Embryonic facial prominence (tissue), 1 donor: ENCODE results near the gene TEX52.
A peak's percentile ranks its signal among the peaks of the same experiment; 100 is the strongest.
"Not testable (repeated sequence)": the region's sequence is repeated elsewhere in the genome, so short reads cannot be mapped to it uniquely, and the experiment has no call there.

Experiments
- DNase-seq: peaks from one replicate; pipeline ENCODE4 v3.0.0-alpha.2; 2016; ENCODE audit errors: extremely low spot score

Gene TEX52

DNA sequence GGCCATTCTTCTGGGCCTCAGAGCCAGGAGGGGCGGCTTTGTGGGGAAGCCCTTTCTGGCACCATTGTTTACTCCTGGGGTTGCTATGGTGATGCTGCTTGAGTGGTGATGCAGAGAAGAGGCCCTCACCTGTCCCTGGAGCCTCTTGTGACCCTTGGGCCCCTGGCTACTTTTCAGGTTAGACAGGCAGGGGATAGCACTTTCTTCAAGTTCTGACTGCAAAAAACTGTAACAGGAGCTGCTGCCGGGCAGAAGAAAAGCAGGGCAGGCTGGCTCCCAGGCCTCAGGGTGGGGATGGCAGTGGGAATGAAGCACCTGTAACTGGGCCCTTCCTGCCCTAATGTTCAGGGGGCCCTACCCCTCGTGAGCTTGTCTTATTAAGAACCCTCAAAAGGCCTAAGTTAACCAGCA is at the start of gene TEX52:
Gene TEX52, minus strand, starts transcription at position 19 of the 411 bp plus-strand sequence. Its CDS starts 13 bp downstream, at position 6.
- DNase-seq: no peak

GRCh38 chr12:2904260-2904659 is 47.4 kb upstream of the TEX52 start:
- no peak for DNase-seq

- no peak for DNase-seq
These were observed 45.5 kb upstream of the TEX52 start for GRCh38 chr12:2902272-2902880.

DNA sequence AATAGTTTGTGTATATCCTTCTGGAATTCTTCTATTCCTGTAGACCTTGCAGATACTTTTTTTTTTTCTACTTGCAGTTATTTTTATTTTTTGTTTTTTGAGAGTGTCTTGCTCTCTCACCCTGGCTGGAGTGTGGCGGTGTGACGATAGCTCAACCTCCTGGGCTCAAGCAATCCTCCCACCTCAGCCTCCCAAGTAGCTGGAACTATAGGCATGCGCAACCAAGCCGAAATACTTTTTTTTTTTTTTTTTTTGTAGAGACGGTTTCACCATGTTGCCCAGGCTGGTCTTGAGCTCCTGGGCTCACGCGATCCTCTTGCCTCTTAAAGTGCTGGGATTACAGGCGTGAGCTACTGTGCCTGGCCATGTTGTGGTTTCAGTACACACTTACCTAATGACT is 43.8 kb upstream of the TEX52 start:
- DNase-seq: no peak

DNA sequence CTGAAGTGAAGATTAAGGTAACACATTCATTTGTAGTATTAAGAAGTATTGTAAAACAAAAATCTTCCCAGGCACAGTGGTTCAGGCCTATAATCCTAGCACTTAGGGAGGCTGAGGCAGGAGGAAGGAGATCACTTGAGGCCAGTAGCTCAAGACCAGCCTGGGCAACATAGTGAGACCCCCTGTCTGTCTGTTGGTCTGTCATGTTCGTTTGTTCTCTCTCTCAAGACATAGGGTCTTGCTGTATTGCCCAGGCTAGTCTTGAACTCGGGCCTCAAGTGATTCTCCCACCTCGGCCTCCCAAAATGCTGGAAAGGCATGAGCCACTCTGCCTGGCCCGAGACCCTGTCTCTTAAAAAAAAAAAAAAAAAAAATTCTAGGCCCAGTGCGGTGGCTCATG is 40.6 kb upstream of the TEX52 start:
- DNase-seq: no peak

DNA sequence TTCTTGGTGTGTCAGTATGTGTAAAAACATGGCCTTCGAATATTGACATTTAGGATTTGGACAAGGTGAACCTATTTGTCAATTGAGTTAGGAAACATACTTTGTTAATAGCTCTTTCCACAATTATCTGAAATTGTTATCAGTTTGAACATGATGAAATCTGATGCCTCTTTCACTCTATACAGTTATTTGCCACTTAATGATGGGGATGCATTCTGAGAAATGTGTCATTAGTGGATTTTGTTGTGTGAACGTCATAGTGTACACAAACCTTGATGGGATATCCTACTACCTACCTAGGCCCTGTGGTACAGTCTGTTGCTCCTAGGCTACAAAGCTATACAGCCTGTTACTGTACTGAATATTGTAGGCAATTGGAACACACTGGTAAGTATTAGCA is 38.7 kb upstream of the TEX52 start:
- DNase-seq: no peak

- no peak for DNase-seq
These were observed 38.2 kb upstream of the TEX52 start for GRCh38 chr12:2895051-2895451.

- no peak for DNase-seq
These were observed 36.2 kb upstream of the TEX52 start for GRCh38 chr12:2893007-2893406.

DNA sequence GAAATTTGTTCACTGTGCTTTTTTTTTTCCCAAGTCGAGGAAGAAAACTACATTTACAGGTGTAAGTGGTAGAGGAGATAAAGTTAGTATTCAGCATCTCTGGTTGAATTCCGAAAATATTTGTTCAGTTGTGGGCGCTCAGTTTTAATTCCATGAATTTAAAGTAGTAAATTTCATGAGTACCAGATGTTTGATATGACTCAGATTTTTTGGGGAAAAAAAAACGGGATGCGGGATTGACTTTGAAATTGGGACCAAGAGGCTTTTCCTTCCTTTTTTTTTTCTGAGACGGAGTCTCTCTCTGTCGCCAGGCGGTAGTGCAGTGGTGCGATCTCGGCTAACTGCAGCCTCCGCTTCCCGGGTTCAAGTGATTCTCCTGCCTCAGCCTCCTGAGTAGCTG is 35.4 kb upstream of the TEX52 start:
- no peak for DNase-seq

- DNase-seq: no peak
These were observed 34.6 kb upstream of the TEX52 start for GRCh38 chr12:2891240-2892053.

- peak; percentile 97 for DNase-seq
These were observed 33.8 kb upstream of the TEX52 start, which contains the start of gene TULP3 for GRCh38 chr12:2890388-2891239. Gene TULP3, plus strand, starts transcription at chr12:2890891. Its CDS starts 57 bp downstream, at chr12:2890948.

DNA sequence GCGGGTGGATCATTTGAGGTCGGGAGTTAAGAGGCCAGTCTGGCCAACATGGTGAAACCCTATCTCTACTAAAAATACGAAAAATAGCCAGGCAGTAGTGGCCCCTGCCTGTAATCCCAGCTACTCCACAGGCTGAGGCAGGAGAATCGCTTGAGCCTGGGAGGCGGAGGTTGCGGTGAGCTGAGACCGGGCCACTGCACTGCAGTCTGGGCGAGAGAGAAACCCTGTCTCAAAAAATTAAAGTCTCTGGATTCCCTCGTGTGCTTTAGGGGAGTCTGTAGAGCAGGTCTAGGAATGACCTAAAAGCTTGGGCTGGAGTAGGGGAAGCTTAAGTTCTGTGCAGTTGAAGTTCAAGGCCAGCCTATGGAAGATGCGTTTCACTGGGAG is 33.2 kb upstream of the TEX52 start:
- DNase-seq: no peak

GRCh38 chr12:2886768-2887450 is 30.1 kb upstream of the TEX52 start:
- DNase-seq: no peak

GRCh38 chr12:2884810-2885209 is 28.0 kb upstream of the TEX52 start:
- DNase-seq: no peak

- DNase-seq: no peak
These were observed 23.0 kb upstream of the TEX52 start for GRCh38 chr12:2879853-2880252.

GRCh38 chr12:2877953-2878732 is 21.3 kb upstream of the TEX52 start:
- DNase-seq: no peak

GRCh38 chr12:2877047-2877952 is 20.5 kb upstream of the TEX52 start, which contains the start of the genes FOXM1 and RHNO1:
Gene FOXM1, minus strand, starts transcription at chr12:2877174. Its CDS starts 2,696 bp downstream, at chr12:2874478.
Gene RHNO1, plus strand, starts transcription at chr12:2877223. Its CDS starts 8,144 bp downstream, at chr12:2885367.
- peak; percentile 79 for DNase-seq

GRCh38 chr12:2876431-2877046 is 19.7 kb upstream of the TEX52 start:
- no peak for DNase-seq

DNA sequence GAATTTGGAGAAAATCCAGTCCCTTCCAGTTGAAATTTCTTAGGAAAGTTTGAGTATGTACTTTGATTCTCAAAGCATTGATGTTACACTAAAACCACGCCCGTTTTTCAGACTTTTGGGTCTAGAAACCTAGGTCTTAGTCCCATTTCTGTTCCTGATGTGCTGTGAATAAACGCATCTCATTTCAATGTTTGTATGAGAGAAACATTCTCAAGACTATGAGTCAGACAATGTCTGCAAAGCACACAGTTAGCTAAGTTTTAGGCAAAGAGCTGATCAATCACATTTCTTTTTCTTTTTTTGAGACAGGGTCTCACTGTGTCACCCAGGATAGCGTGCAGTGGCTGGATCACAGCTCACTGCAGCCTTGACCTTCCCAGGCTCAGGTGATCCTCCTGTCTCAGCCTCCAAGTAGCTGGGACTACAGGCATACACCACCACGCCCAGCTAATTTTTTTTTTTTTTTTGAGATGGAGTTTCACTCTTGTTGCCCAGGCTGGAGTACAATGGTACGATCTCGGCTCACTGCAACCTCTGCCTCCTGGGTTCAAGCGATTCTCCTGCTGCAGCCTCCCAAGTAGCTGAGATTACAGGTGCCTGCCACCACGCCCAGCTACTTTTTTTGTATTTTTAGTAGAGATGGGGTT is 12.3 kb upstream of the TEX52 start:
- DNase-seq: not testable (repeated sequence)
